Neural progenitor cell (in vitro differentiated cells): ENCODE measurements around the gene GALNTL6.

Experiments used
- EZH2 ChIP-seq: fragments of 200-600 bp; sonication (generic); IDR thresholded peaks from 2 replicates; pipeline ENCODE4 v1.6.1; 2017; ENCODE audit warnings: antibody characterized with exemption, mild to moderate bottlenecking, moderate library complexity
- EZH2phosphoT487 ChIP-seq: fragments of 200-600 bp; sonication (generic); IDR thresholded peaks from 2 replicates; pipeline ENCODE4 v1.6.1; 2017; ENCODE audit warnings: antibody characterized with exemption
- TF ChIP-seq, protein P1 (sequence below): fragments of 200-600 bp; sonication (generic); IDR thresholded peaks from 2 replicates; pipeline ENCODE4 v1.5.1; 2017; ENCODE audit warnings: antibody characterized with exemption, mild to moderate bottlenecking

DNA sequence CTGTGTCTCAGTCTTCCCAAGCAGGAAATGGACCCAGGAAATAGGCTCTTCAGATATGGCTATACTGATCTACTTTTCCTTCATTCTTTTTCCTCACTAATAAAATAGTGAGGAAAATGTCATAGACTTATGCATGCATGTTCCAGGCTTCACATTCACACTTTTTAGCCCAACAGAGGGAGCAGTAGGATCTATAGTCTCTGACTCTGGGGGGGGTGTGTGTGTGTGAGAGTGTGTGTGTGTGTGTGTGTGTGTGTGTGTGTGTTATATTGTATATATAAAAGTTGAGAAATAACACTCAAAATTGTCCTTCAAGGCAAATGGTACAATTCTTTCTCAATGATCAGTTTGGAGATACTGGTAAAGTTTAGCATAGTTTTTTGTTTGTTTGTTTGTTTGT lies 1058.2 kb downstream of the GALNTL6 start:
- TF ChIP-seq EZH2phosphoT487 (no peak), EZH2 (no peak)
- TF ChIP-seq, protein P1, sequence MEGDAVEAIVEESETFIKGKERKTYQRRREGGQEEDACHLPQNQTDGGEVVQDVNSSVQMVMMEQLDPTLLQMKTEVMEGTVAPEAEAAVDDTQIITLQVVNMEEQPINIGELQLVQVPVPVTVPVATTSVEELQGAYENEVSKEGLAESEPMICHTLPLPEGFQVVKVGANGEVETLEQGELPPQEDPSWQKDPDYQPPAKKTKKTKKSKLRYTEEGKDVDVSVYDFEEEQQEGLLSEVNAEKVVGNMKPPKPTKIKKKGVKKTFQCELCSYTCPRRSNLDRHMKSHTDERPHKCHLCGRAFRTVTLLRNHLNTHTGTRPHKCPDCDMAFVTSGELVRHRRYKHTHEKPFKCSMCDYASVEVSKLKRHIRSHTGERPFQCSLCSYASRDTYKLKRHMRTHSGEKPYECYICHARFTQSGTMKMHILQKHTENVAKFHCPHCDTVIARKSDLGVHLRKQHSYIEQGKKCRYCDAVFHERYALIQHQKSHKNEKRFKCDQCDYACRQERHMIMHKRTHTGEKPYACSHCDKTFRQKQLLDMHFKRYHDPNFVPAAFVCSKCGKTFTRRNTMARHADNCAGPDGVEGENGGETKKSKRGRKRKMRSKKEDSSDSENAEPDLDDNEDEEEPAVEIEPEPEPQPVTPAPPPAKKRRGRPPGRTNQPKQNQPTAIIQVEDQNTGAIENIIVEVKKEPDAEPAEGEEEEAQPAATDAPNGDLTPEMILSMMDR: no peak
